Glutamatergic neuron (in vitro differentiated cells): ENCODE data around the gene GPR161. TPM values are rescaled to one million over a fixed set of nuclear protein-coding genes. Genes with fewer than 3 reads are reported as not detected.

Experiments
- DNase-seq: peaks from one replicate; pipeline ENCODE4 v3.0.0; 2022
- H3K27ac Mint-ChIP-seq: one replicate; pipeline ENCODE4 v1.8.0; 2020; ENCODE audit warnings: mild to moderate bottlenecking, mixed read lengths, inconsistent platforms; ENCODE audit not compliant: unreplicated experiment
- H3K27me3 Mint-ChIP-seq: one replicate; pipeline ENCODE4 v1.8.0; 2020; ENCODE audit warnings: mild to moderate bottlenecking, moderate library complexity, mixed read lengths, inconsistent platforms; ENCODE audit not compliant: unreplicated experiment
- H3K36me3 Mint-ChIP-seq: one replicate; pipeline ENCODE4 v1.8.0; 2020; ENCODE audit warnings: mild to moderate bottlenecking, mixed read lengths, inconsistent platforms; ENCODE audit not compliant: unreplicated experiment
- H3K4me1 Mint-ChIP-seq: one replicate; pipeline ENCODE4 v1.8.0; 2020; ENCODE audit warnings: mild to moderate bottlenecking, low read depth, mixed read lengths, inconsistent platforms; ENCODE audit not compliant: unreplicated experiment
- H3K4me3 Mint-ChIP-seq: one replicate; pipeline ENCODE4 v1.8.0; 2020; ENCODE audit warnings: mild to moderate bottlenecking, mixed read lengths, inconsistent platforms; ENCODE audit not compliant: unreplicated experiment
- H3K9me3 Mint-ChIP-seq: one replicate; pipeline ENCODE4 v1.8.0; 2020; ENCODE audit warnings: mild to moderate bottlenecking, moderate library complexity, mixed read lengths, inconsistent platforms; ENCODE audit not compliant: unreplicated experiment
- CTCF ChIP-seq: fragments of 200-600 bp; sonication (generic); IDR thresholded peaks from one replicate; pipeline ENCODE4 v1.5.0; 2021; ENCODE audit not compliant: partially characterized antibody, unreplicated experiment
- total RNA-seq: library from RNA; stranded (reverse); fragmentation: NEBNext Ultra II Directional; extraction: Animal tissue kit (Norgen Biotek cat#: 25700); gene quantifications from one replicate; pipeline ENCODE4 v1.2.1, GENCODE V29; 2021; ENCODE audit not compliant: unreplicated experiment

GPR161 gene
- total RNA-seq, 1 donor from 2014 or later: 69.3 TPM

- H3K9me3 Mint-ChIP-seq: no peaks in the 10 kb centered on the region
- DNase-seq: no peak
- no peak for TF ChIP-seq CTCF
- H3K27ac Mint-ChIP-seq: no peak overlapping the region
- H3K36me3 Mint-ChIP-seq: no peaks in the 10 kb centered on the region
- H3K4me3 Mint-ChIP-seq: no peak overlapping the region
- H3K4me1 Mint-ChIP-seq: no peaks in the 10 kb centered on the region
- H3K27me3 Mint-ChIP-seq: no peaks in the 10 kb centered on the region
Measured at GRCh38 chr1:168045311-168045710, 91.4 kb downstream of the GPR161 start.

- no peaks in the 10 kb centered on the region for H3K27me3 Mint-ChIP-seq
- no peaks in the 10 kb centered on the region for H3K36me3 Mint-ChIP-seq
- DNase-seq: no peak
- H3K4me3 Mint-ChIP-seq: no peak overlapping the region
- no peaks in the 10 kb centered on the region for H3K4me1 Mint-ChIP-seq
- H3K27ac Mint-ChIP-seq: no peak overlapping the region
- H3K9me3 Mint-ChIP-seq: no peaks in the 10 kb centered on the region
- TF ChIP-seq CTCF: no peak
Measured at GRCh38 chr1:168042362-168042761, 94.4 kb downstream of the GPR161 start.

- Mint-ChIP-seq H3K9me3 (no peaks in the 10 kb centered on the region), H3K36me3 (no peaks in the 10 kb centered on the region), H3K27me3 (no peaks in the 10 kb centered on the region), H3K4me1 (no peaks in the 10 kb centered on the region), H3K27ac (no peak overlapping the region), H3K4me3 (no peak overlapping the region)
- no peak for DNase-seq
- no peak for TF ChIP-seq CTCF
Measured at GRCh38 chr1:168035345-168035744, 101.4 kb downstream of the GPR161 start.

- H3K27ac Mint-ChIP-seq: no peak overlapping the region
- DNase-seq: no peak
- no peaks in the 10 kb centered on the region for H3K36me3 Mint-ChIP-seq
- TF ChIP-seq CTCF: no peak
- no peak overlapping the region for H3K4me3 Mint-ChIP-seq
- H3K9me3 Mint-ChIP-seq: no peaks in the 10 kb centered on the region
- no peaks in the 10 kb centered on the region for H3K27me3 Mint-ChIP-seq
- no peaks in the 10 kb centered on the region for H3K4me1 Mint-ChIP-seq
Measured at GRCh38 chr1:168032029-168032428, 104.7 kb downstream of the GPR161 start.

- no peak overlapping the region for H3K27ac Mint-ChIP-seq
- DNase-seq: no peak
- H3K4me3 Mint-ChIP-seq: no peak overlapping the region
- no peaks in the 10 kb centered on the region for H3K36me3 Mint-ChIP-seq
- TF ChIP-seq CTCF: no peak
- no peaks in the 10 kb centered on the region for H3K4me1 Mint-ChIP-seq
- no peaks in the 10 kb centered on the region for H3K27me3 Mint-ChIP-seq
- H3K9me3 Mint-ChIP-seq: no peaks in the 10 kb centered on the region
Measured at GRCh38 chr1:168031627-168032026, 105.1 kb downstream of the GPR161 start.
